HG02759 (cell line): ENCODE measurements around the gene PICALM.
"Not testable (repeated sequence)": the region's sequence is repeated elsewhere in the genome, so short reads cannot be mapped to it uniquely, and the experiment has no call there.

Experiments used
- ATAC-seq: cut with Tn5 transposase; IDR thresholded peaks from one replicate; pipeline ENCODE4 v1.9.1; 2021; ENCODE audit warnings: mild to moderate bottlenecking, moderate library complexity; ENCODE audit not compliant: unreplicated experiment

The PICALM gene, protein sequence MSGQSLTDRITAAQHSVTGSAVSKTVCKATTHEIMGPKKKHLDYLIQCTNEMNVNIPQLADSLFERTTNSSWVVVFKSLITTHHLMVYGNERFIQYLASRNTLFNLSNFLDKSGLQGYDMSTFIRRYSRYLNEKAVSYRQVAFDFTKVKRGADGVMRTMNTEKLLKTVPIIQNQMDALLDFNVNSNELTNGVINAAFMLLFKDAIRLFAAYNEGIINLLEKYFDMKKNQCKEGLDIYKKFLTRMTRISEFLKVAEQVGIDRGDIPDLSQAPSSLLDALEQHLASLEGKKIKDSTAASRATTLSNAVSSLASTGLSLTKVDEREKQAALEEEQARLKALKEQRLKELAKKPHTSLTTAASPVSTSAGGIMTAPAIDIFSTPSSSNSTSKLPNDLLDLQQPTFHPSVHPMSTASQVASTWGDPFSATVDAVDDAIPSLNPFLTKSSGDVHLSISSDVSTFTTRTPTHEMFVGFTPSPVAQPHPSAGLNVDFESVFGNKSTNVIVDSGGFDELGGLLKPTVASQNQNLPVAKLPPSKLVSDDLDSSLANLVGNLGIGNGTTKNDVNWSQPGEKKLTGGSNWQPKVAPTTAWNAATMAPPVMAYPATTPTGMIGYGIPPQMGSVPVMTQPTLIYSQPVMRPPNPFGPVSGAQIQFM

DNA sequence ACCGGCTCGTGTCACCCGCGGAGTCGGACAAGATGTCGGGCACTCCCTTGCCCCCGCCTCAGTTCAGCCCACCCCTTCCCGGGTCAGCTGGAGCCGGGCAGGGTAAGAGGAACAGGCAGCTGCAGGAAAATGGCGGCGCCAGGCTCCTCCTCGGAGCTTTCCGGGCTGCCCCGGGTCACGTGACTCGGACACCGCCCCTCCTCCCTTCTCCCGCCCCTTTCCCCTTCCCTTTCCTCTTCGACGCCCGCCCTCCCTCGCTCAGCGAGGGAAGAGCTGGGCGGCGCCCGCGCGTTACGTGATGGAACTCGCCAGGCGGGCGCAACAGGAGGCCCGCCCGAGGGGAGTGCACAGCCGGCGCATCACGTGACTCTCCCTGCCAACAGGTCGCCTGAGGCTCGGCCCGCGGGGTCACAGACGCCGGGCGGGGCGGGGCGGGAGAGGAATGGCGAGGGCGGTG lies at the start of gene PICALM:
Gene PICALM (minus strand): TSS at position 134 of the 457 bp plus-strand sequence. CDS start 304 bp downstream, outside the sequence.
- ATAC-seq = peak; percentile 89

DNA sequence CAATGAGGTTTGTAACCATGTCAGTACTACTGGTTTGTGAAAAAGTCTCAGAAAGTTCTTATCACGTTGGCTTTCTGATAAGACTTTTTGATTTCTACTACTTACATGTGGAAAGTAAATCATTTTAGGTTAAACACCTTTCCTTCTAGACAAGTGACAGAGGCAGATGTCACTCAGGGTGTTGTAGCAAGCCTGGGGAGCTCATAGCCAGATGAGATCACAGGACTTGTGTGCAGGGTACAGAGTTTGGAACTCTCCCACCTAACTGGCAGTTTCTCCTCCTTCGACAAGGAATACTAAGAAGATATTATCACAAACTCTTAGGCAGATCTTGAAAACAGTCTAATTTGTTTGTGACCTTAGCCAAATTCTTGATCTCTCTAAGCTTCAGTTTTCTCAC lies 49.4 kb upstream of the PICALM start:
- ATAC-seq = no peak

DNA sequence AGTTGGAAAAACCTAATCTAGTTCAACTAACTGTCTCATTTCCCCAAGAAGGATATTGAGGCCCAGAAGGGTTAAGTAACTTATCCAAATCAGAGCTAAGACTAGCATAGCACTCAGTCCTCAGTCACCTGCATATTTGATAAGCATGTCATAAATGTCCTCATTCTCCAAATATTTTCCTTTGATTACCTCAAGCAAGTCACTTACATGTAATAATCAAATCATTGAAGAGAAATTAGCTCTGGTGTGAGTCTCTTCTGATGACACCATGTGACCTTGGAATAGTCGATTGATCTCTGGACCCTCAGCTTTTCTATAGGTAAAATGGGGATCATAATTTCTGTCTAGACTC lies 48.8 kb upstream of the PICALM start:
- ATAC-seq = no peak

- ATAC-seq = no peak
Observed at GRCh38 chr11:86117001-86117711, 48.3 kb upstream of the PICALM start.

- ATAC-seq = peak; percentile 90
Observed at GRCh38 chr11:86116386-86116726, 47.5 kb upstream of the PICALM start.

DNA sequence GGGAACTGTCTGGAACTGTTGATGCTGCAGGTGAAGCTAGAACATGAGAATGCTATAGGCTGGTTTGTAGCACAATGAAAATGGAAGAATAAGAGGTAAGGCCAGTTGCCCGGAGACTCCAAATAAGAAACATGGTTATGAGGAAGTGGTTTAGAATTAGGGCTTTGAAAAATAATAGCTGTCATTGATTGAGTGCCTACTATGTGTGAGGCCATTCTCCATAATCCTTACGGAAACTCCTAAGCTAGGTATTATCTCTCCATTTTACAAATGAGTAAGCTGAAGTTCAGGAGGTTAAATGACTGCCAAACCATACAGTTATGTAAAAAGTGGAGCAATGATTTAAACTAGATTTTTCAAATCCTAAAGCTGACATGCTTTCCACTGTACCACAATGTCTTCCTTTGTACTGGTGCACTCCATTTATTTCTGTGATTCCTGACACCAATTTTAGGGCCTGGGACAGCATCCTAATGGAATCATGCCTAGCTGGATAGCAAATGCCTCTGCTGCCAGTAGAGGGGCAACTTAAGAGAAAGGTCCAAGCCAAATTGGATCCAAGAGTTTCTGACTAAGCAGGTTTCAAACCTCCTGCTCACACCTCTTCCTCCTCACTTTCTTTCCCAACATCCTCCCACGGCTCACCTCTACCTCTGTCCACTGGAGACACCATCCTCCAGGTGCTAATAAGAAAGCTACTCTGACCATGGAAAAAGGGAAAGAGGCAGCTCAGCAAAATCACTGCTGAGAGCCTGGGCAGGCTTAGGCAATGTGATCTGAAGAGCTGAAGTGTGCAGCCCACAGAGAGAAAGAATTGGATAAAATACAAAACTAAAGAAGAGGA lies 46.9 kb upstream of the PICALM start:
- peak; percentile 48 for ATAC-seq

DNA sequence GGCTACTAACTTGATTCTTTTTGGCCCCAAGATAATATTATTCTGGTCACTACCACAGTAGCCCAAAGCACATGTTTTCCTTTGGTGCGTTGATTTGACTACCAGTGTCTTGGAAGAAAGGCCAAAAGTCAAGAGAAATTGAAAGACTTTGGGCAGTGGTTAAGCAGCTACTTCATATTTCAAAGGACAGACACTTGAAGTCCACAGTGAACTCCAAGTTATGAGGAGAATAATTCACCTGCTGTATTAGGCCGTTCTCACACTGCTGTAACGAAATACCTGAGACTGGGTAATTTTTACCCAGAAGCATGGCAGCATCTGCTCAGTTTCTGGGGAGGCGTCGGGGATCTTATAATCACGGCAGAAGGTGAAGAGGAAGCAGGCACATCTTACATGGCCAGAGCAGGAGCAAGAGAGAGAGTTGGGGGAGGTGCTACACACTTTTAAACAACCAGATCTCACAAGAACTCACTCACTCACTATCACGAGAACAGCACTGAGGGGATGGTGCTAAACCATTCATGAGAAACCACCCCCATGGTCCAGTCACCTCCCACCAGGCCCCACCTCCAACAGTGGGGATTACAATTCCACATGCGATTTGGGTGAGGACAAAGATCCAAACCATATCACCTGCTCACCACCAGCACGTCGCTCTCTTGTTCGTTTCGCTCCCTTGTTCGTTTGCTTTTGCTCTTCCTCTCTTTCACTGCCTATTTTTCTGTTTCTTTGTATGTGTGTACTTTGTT lies 40.2 kb upstream of the PICALM start:
- no peak for ATAC-seq

- ATAC-seq = no peak
Observed at GRCh38 chr11:86108191-86108590, 39.3 kb upstream of the PICALM start.

DNA sequence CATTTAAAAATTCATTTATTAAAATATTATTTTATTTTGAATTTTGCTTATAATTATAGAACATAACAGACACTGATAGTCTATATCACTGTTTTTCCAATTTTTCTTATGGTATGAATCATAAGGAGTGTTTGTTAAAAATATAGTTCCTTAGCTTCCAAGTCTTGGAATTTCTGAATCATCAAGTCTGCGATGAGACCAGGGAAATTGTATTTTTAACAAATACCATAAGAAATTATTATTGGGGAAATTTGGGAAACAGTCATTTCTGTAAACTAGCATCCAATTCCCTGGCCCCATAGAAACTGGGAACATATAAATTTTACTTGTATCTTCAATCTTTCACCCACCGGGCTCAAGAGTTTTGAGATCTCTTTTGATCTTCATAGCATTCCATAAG lies 38.0 kb upstream of the PICALM start:
- ATAC-seq = no peak

- ATAC-seq = not testable (repeated sequence)
Observed at GRCh38 chr11:86106031-86106430, 37.1 kb upstream of the PICALM start.

DNA sequence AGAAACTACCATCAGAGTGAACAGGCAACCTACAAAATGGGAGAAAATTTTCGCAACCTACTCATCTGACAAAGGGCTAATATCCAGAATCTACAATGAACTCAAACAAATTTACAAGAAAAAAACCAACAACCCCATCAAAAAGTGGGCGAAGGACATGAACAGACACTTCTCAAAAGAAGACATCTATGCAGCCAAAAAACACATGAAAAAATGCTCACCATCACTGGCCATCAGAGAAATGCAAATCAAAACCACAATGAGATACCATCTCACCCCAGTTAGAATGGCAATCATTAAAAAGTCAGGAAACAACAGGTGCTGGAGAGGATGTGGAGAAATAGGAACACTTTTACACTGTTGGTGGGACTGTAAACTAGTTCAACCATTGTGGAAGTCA lies 36.7 kb upstream of the PICALM start:
- not testable (repeated sequence) for ATAC-seq

DNA sequence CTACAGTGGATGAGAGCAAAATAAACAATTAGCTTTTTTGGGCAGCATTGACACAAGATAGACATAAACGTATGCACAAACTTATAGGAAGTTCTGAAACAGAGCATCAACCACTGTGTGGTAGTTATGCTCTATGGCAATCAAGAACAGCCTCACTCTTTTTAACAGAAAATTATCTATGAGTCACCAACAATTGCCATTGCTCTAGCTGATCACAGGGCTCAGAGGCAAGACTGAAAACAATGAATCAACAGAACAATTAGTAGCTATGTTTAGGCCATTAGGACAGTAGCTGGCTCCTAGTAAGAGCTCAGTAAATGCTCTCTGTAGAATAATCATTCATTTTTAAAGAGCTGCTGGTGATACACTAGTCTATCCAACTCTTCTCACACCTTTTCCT lies 34.9 kb upstream of the PICALM start:
- ATAC-seq = no peak

DNA sequence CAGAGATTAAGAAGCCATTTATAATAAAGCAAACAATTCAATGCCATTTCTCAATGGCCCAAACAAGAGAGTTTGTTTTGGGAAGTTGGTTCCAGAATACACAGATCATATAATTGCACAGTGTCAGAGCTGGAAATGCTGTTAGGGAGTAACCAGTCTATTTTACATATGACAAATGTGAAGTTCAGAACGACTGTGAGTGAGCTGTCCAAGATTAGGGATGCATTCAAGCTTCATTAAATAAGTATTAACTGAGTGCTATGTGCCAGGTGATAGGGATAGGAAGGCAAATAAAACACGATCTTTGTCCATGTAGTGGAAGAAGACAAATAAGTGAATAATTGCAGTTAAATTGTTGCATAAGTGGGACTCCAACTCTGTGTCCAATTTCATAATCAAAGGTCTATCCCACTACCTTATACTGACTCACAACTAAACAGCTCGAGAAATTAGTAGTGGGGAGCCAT lies 33.1 kb upstream of the PICALM start:
- ATAC-seq = no peak

DNA sequence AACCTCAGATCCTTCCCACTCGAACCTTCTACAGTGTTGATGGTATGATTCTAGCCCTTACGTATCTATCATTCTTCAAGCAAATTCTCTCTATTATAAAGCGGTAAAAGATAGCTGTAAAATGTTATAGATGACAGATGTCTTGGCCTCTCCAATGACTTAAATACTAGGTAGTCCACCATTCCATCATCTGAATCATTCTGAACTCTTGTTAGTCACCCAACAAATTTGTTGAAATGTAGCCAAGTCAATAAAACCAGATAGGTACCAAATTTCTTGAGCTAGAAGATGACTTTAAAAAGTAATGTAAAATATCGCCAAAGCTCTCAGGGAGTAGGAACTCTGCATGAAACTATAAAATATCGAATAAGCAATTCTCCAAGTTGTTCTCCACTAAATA lies 32.6 kb upstream of the PICALM start:
- ATAC-seq = no peak

DNA sequence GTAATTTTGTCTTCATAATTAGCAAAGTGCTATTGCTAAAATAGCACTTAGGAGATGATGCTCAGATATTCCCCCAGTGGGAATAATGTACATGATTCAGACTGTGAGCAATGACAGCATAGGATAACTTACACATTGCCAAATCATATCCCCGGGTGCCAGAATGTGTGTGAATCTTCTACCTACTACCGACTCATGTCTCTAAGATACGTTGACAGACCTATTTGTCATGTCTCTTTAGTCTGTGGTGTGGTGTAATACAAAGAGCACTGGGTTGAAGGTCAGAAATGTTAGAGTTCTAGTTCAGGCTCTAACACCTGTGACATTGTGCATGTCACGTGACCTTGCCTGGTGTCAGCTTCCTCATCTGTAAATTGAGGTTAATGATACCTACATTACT lies 31.0 kb upstream of the PICALM start:
- ATAC-seq = no peak

- ATAC-seq = no peak
Observed at GRCh38 chr11:86097980-86098379, 29.1 kb upstream of the PICALM start.

GRCh38 chr11:86091566-86091965 lies 22.7 kb upstream of the PICALM start:
- no peak for ATAC-seq

DNA sequence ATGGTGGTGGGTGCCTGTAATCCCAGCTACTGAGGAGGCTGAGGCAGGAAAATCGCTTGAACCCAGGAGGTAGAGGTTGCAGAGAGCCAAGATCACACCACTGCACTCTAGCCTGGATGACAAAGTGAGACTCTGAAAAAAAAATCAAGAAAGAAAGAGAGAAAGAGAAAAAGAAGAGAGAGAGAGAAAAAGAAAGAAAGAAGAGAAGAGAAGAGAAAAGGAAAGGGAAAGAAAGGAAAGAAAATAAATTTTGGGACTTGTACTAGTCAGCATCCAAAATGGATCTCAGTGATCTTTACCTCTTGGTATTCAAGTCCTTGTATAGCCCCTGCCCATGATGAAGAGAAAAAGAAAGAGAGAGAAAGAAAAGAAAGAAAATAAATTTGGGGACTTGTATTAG lies 22.2 kb upstream of the PICALM start:
- ATAC-seq = no peak

DNA sequence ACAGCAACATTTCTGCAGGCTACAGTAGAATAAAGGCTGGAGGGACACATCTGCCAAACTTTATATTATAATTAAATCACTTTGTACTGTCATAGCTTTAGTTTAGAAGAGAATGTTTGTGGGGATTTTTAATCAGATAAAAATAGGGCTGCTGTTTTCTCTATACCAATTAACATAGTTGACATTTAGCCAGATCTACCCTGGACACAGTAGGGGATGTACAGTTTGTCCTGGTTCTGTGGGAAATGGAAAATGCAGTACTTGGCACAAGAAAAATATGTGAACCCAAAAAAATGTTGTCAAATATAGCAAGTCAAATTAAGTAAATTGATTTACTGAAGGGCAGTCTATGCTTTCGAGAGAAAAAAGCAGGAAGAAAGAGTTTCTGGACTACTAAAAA lies 20.8 kb upstream of the PICALM start:
- ATAC-seq = no peak

GRCh38 chr11:86087688-86088087 lies 18.8 kb upstream of the PICALM start:
- not testable (repeated sequence) for ATAC-seq
